ENCODE results near the gene AGAP5. TPM values are rescaled to one million over a fixed set of nuclear protein-coding genes. Genes with fewer than 3 reads are reported as not detected.
A peak's percentile ranks its signal among the peaks of the same experiment; 100 is the strongest.
"Not testable (repeated sequence)": the region's sequence is repeated elsewhere in the genome, so short reads cannot be mapped to it uniquely, and the experiment has no call there.

The AGAP5 gene
- total and polyA plus RNA-seq, 2 donors (not counting 1 experiment from before 2014, with no cell fraction given): 1.8 to 3.1 TPM

DNA sequence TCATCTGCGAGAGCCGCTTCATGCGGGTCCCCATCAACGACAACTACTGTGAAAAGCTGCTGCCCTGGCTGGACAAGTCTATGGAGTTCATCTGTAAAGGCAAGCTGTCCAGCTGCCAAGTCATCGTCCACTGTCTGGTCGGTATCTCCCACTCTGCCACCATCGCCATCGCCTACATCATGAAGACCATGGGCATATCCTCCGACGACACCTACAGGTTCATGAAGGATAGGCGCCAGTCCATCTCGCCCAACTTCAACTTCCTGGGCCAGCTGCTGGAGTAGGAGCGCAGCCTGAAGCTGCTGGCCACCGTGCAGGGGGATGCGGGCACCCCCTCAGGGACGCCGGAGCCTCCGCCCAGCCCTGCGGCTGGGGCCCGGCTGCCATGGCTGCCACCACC, 34.5 kb upstream of the AGAP5 start:
- H3K4me2 ChIP-seq (ENCODE audit: extremely low read depth, insufficient read depth, low read length): no peak overlapping the region
- DNase-seq (ENCODE audit: low read depth in 2 of 2): no peak
- H2AFZ ChIP-seq (ENCODE audit: low read length): no peak overlapping the region
- no peak overlapping the region for H3K9ac ChIP-seq (ENCODE audit: insufficient read depth, low read length)
- no peak overlapping the region for H3K27ac ChIP-seq (ENCODE audit: insufficient read depth, low read length)
- H3K79me2 ChIP-seq (ENCODE audit: control insufficient read depth, insufficient read depth, low read length): peaks cover 33% of the 10 kb centered on the region
- H4K20me1 ChIP-seq (ENCODE audit: control insufficient read depth, extremely low read depth, insufficient read depth, low read length): no peaks in the 10 kb centered on the region
- H3K4me3 ChIP-seq (replicated peaks in 1 of 4; ENCODE audit: control extremely low read depth in 1 of 4, insufficient read depth in 1 of 4, low read depth in 3 of 4, low read length in 4 of 4): no peak overlapping the region
- H3K4me1 ChIP-seq (ENCODE audit: control insufficient read depth, extremely low read depth, insufficient read depth, low read length): no peaks in the 10 kb centered on the region
- TF ChIP-seq EZH2 (IDR thresholded peaks at IDR 0.05; ENCODE audit: low read length, missing control alignments): no peak
- TF ChIP-seq, protein P1, sequence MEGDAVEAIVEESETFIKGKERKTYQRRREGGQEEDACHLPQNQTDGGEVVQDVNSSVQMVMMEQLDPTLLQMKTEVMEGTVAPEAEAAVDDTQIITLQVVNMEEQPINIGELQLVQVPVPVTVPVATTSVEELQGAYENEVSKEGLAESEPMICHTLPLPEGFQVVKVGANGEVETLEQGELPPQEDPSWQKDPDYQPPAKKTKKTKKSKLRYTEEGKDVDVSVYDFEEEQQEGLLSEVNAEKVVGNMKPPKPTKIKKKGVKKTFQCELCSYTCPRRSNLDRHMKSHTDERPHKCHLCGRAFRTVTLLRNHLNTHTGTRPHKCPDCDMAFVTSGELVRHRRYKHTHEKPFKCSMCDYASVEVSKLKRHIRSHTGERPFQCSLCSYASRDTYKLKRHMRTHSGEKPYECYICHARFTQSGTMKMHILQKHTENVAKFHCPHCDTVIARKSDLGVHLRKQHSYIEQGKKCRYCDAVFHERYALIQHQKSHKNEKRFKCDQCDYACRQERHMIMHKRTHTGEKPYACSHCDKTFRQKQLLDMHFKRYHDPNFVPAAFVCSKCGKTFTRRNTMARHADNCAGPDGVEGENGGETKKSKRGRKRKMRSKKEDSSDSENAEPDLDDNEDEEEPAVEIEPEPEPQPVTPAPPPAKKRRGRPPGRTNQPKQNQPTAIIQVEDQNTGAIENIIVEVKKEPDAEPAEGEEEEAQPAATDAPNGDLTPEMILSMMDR (conservative IDR thresholded peaks at IDR 0.05 in 1 of 2, IDR thresholded peaks at IDR 0.05 in 1 of 2; ENCODE audit: low read depth in 1 of 2, low read length in 2 of 2): no peak
- peaks cover 1% of the 10 kb centered on the region for H3K36me3 ChIP-seq (ENCODE audit: control insufficient read depth, insufficient read depth, low read length)
- H3K27me3 ChIP-seq (ENCODE audit: control insufficient read depth, insufficient read depth, low read length): no peaks in the 10 kb centered on the region
- H3K9me3 ChIP-seq (ENCODE audit: control insufficient read depth, insufficient read depth, low read depth, low read length): no peaks in the 10 kb centered on the region

DNA sequence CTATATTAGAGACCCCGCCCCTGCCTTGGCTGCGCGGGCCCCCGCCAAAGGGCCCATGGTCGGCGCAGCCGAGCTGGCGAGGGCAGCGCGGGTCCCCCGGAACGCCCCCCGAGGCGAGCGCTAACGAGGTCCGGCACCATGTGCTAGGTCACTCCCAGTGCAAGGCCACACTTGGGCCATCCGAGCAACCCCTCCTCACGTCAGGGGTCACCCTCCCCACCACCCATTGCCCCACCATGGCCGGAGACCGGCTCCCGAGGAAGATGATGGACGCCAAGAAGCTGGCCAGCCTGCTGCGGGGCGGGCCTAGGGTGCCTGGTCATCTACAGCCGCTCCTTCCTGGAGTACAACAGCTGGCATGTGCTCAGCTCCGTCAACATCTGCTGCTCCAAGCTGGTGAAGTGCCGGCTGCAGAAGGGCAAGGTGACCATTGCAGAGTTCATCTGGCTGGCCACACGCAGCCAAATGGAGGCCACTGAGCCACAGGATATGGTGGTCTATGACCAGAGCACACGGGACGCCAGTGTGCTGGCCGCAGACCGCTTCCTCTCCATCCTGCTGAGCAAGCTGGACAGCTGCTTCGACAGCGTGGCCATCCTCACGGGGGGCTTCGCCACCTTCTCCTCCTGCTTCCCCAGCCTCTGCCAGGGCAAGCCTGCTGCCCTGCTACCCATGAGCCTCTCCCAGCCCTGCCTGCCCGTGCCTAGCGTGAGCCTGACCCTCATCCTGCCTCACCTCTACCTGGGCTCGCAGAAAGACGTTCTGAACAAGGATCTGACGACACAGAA, 33.9 kb upstream of the AGAP5 start:
- Histone ChIP-seq H3K36me3 (ENCODE audit: control insufficient read depth, insufficient read depth, low read length) (peaks cover 1% of the 10 kb centered on the region), H3K27me3 (ENCODE audit: control insufficient read depth, insufficient read depth, low read length) (no peaks in the 10 kb centered on the region), H3K4me1 (ENCODE audit: control insufficient read depth, extremely low read depth, insufficient read depth, low read length) (no peaks in the 10 kb centered on the region), H3K4me3 (replicated peaks in 1 of 4; ENCODE audit: control extremely low read depth in 1 of 4, insufficient read depth in 1 of 4, low read depth in 3 of 4, low read length in 4 of 4) (peak overlapping the region in 2 of 4 experiments; percentile 54 to 75), H3K27ac (ENCODE audit: insufficient read depth, low read length) (no peak overlapping the region), H3K79me2 (ENCODE audit: control insufficient read depth, insufficient read depth, low read length) (peaks cover 33% of the 10 kb centered on the region), H3K9me3 (ENCODE audit: control insufficient read depth, insufficient read depth, low read depth, low read length) (no peaks in the 10 kb centered on the region), H2AFZ (ENCODE audit: low read length) (no peak overlapping the region), H4K20me1 (ENCODE audit: control insufficient read depth, extremely low read depth, insufficient read depth, low read length) (no peaks in the 10 kb centered on the region), H3K4me2 (ENCODE audit: extremely low read depth, insufficient read depth, low read length) (peak overlapping the region; percentile 81), H3K9ac (ENCODE audit: insufficient read depth, low read length) (no peak overlapping the region)
- DNase-seq (ENCODE audit: low read depth in 2 of 2): no peak
- TF ChIP-seq EZH2 (IDR thresholded peaks at IDR 0.05; ENCODE audit: low read length, missing control alignments): no peak
- TF ChIP-seq, protein P1 (conservative IDR thresholded peaks at IDR 0.05 in 1 of 2, IDR thresholded peaks at IDR 0.05 in 1 of 2; ENCODE audit: low read depth in 1 of 2, low read length in 2 of 2): no peak

DNA sequence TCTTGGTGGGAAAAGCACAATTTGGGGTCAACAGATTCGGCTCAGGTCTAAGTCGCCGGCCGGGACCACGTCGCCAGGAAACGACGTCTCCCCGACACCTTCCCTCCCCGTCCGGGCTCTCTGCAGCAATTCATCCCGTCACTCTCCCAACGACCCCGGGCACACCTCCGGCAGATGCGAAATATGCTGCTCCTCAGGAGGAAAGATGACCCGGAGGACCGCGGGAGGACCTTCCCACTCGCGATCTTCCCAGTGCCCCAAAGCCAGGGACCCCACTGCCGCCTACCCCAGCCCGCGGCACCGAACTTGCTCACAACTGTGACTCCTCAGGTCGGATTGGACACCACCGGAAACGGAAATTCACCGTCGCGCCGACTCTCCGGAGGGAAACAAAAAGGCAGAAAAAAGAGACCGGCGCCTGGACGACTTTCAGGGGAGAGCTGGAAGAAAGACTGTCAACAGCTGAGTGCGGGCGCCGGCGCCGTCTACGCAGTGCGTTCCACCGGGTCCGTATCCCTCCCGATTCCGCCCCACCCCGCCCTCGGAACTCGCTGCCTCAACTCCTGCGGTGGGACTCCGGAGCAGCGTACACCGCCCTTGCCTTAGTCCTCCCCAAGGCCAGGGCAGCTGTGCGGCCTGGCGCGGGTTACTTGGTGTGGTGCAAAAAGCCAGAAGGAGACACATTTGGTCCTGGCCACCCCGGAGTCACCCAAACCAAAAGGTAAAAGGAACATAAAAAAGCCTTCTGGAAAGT, 32.4 kb upstream of the AGAP5 start:
- TF ChIP-seq EZH2 (IDR thresholded peaks at IDR 0.05; ENCODE audit: low read length, missing control alignments): no peak
- TF ChIP-seq, protein P1 (conservative IDR thresholded peaks at IDR 0.05 in 1 of 2, IDR thresholded peaks at IDR 0.05 in 1 of 2; ENCODE audit: low read depth in 1 of 2, low read length in 2 of 2): no peak
- Histone ChIP-seq H2AFZ (ENCODE audit: low read length) (peak overlapping the region; percentile 89), H3K36me3 (ENCODE audit: control insufficient read depth, insufficient read depth, low read length) (peaks cover 1% of the 10 kb centered on the region), H3K27ac (ENCODE audit: insufficient read depth, low read length) (peak overlapping the region; percentile 94), H3K27me3 (ENCODE audit: control insufficient read depth, insufficient read depth, low read length) (no peaks in the 10 kb centered on the region), H4K20me1 (ENCODE audit: control insufficient read depth, extremely low read depth, insufficient read depth, low read length) (no peaks in the 10 kb centered on the region), H3K4me2 (ENCODE audit: extremely low read depth, insufficient read depth, low read length) (peak overlapping the region; percentile 92), H3K79me2 (ENCODE audit: control insufficient read depth, insufficient read depth, low read length) (peaks cover 33% of the 10 kb centered on the region), H3K9me3 (ENCODE audit: control insufficient read depth, insufficient read depth, low read depth, low read length) (no peaks in the 10 kb centered on the region), H3K4me3 (replicated peaks in 1 of 4; ENCODE audit: control extremely low read depth in 1 of 4, insufficient read depth in 1 of 4, low read depth in 3 of 4, low read length in 4 of 4) (peak overlapping the region; percentile 54 to 94 (median 80)), H3K9ac (ENCODE audit: insufficient read depth, low read length) (peak overlapping the region; percentile 87), H3K4me1 (ENCODE audit: control insufficient read depth, extremely low read depth, insufficient read depth, low read length) (no peaks in the 10 kb centered on the region)
- DNase-seq (ENCODE audit: low read depth in 2 of 2): peak; percentile 89 to 92

DNA sequence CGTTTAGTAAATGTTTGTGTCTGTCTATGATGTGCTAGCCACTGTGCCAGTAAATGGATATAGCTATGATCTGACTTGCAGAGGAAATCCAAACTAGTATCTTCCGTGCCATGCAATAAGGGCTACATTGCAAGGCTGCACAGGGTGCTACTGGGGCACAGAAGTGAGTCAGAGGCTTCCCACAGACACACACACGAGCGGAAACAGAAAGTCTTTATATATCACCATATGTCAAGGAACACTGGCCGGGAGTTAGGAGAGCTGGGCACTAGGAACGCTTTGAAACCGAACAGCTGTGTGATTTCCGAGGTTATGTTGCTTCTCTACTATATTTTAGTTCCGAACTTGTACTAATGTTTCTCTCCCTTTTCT, 31.9 kb upstream of the AGAP5 start:
- Histone ChIP-seq H2AFZ (ENCODE audit: low read length) (peak overlapping the region; percentile 44), H3K4me3 (replicated peaks in 1 of 4; ENCODE audit: control extremely low read depth in 1 of 4, insufficient read depth in 1 of 4, low read depth in 3 of 4, low read length in 4 of 4) (peak overlapping the region; percentile 54 to 94 (median 80)), H3K27ac (ENCODE audit: insufficient read depth, low read length) (peak overlapping the region; percentile 94), H3K9ac (ENCODE audit: insufficient read depth, low read length) (peak overlapping the region; percentile 23), H3K79me2 (ENCODE audit: control insufficient read depth, insufficient read depth, low read length) (peaks cover 30% of the 10 kb centered on the region), H3K4me2 (ENCODE audit: extremely low read depth, insufficient read depth, low read length) (peak overlapping the region; percentile 90)
- not testable (repeated sequence) for H3K36me3 ChIP-seq (ENCODE audit: control insufficient read depth, insufficient read depth, low read length); H3K9me3 ChIP-seq (ENCODE audit: control insufficient read depth, insufficient read depth, low read depth, low read length); H4K20me1 ChIP-seq (ENCODE audit: control insufficient read depth, extremely low read depth, insufficient read depth, low read length); H3K27me3 ChIP-seq (ENCODE audit: control insufficient read depth, insufficient read depth, low read length); H3K4me1 ChIP-seq (ENCODE audit: control insufficient read depth, extremely low read depth, insufficient read depth, low read length)
- DNase-seq (ENCODE audit: low read depth in 2 of 2): peak; percentile 58 to 62

Data from fibroblast of lung (primary cell).